Measurements from ENCODE around the gene TTC28.

The TTC28 gene

GRCh38 chr22:28425211-28425610 lies 254.4 kb downstream of the TTC28 start:
- Histone ChIP-seq H2AFZ (ENCODE audit: low read length, unreplicated experiment) (no peak overlapping the region), H3K79me2 (ENCODE audit: control insufficient read depth, insufficient read depth, low read length, unreplicated experiment) (no peaks in the 10 kb centered on the region), H3K4me1 (ENCODE audit: control insufficient read depth, insufficient read depth, low read length, unreplicated experiment) (peaks cover 7% of the 10 kb centered on the region), H3K27ac (ENCODE audit: low read depth, low read length) (no peak overlapping the region), H3K27me3 (ENCODE audit: insufficient read depth, low read length) (no peaks in the 10 kb centered on the region), H3K4me3 (ENCODE audit: low read depth, low read length) (no peak overlapping the region), H3K36me3 (ENCODE audit: insufficient read depth, low read length) (no peaks in the 10 kb centered on the region)

GRCh38 chr22:28424427-28425080 lies 255.1 kb downstream of the TTC28 start:
- H3K4me3 ChIP-seq (ENCODE audit: low read depth, low read length), result no peak overlapping the region
- no peaks in the 10 kb centered on the region for H3K27me3 ChIP-seq (ENCODE audit: insufficient read depth, low read length)
- no peaks in the 10 kb centered on the region for H3K79me2 ChIP-seq (ENCODE audit: control insufficient read depth, insufficient read depth, low read length, unreplicated experiment)
- H3K36me3 ChIP-seq (ENCODE audit: insufficient read depth, low read length), result no peaks in the 10 kb centered on the region
- H3K4me1 ChIP-seq (ENCODE audit: control insufficient read depth, insufficient read depth, low read length, unreplicated experiment), result peaks cover 7% of the 10 kb centered on the region
- H2AFZ ChIP-seq (ENCODE audit: low read length, unreplicated experiment), result no peak overlapping the region
- no peak overlapping the region for H3K27ac ChIP-seq (ENCODE audit: low read depth, low read length)

- no peaks in the 10 kb centered on the region for H3K4me1 ChIP-seq (ENCODE audit: control insufficient read depth, insufficient read depth, low read length, unreplicated experiment)
- H3K27ac ChIP-seq (ENCODE audit: low read depth, low read length), result no peak overlapping the region
Observed at GRCh38 chr22:28419919-28420318, 259.7 kb downstream of the TTC28 start.

GRCh38 chr22:28418008-28418407 lies 261.6 kb downstream of the TTC28 start:
- Histone ChIP-seq H3K36me3 (ENCODE audit: insufficient read depth, low read length) (no peaks in the 10 kb centered on the region), H3K27ac (ENCODE audit: low read depth, low read length) (no peak overlapping the region), H2AFZ (ENCODE audit: low read length, unreplicated experiment) (no peak overlapping the region), H3K79me2 (ENCODE audit: control insufficient read depth, insufficient read depth, low read length, unreplicated experiment) (no peaks in the 10 kb centered on the region), H3K27me3 (ENCODE audit: insufficient read depth, low read length) (no peaks in the 10 kb centered on the region), H3K4me1 (ENCODE audit: control insufficient read depth, insufficient read depth, low read length, unreplicated experiment) (peaks cover 7% of the 10 kb centered on the region), H3K4me3 (ENCODE audit: low read depth, low read length) (no peak overlapping the region)

More at GRCh38 chr22:28419919-28420318, 259.7 kb downstream of the TTC28 start:
- Histone ChIP-seq H3K36me3 (ENCODE audit: insufficient read depth, low read length) (no peaks in the 10 kb centered on the region), H2AFZ (ENCODE audit: low read length, unreplicated experiment) (no peak overlapping the region), H3K79me2 (ENCODE audit: control insufficient read depth, insufficient read depth, low read length, unreplicated experiment) (no peaks in the 10 kb centered on the region), H3K4me3 (ENCODE audit: low read depth, low read length) (no peak overlapping the region), H3K27me3 (ENCODE audit: insufficient read depth, low read length) (no peaks in the 10 kb centered on the region)

GRCh38 chr22:28417431-28417830 lies 262.2 kb downstream of the TTC28 start:
- Histone ChIP-seq H2AFZ (ENCODE audit: low read length, unreplicated experiment) (no peak overlapping the region), H3K27ac (ENCODE audit: low read depth, low read length) (no peak overlapping the region), H3K79me2 (ENCODE audit: control insufficient read depth, insufficient read depth, low read length, unreplicated experiment) (no peaks in the 10 kb centered on the region), H3K36me3 (ENCODE audit: insufficient read depth, low read length) (no peaks in the 10 kb centered on the region), H3K4me1 (ENCODE audit: control insufficient read depth, insufficient read depth, low read length, unreplicated experiment) (peaks cover 7% of the 10 kb centered on the region), H3K4me3 (ENCODE audit: low read depth, low read length) (no peak overlapping the region), H3K27me3 (ENCODE audit: insufficient read depth, low read length) (no peaks in the 10 kb centered on the region)

GRCh38 chr22:28414913-28415312 lies 264.7 kb downstream of the TTC28 start:
- Histone ChIP-seq H2AFZ (ENCODE audit: low read length, unreplicated experiment) (no peak overlapping the region), H3K27ac (ENCODE audit: low read depth, low read length) (no peak overlapping the region), H3K79me2 (ENCODE audit: control insufficient read depth, insufficient read depth, low read length, unreplicated experiment) (no peaks in the 10 kb centered on the region), H3K27me3 (ENCODE audit: insufficient read depth, low read length) (no peaks in the 10 kb centered on the region), H3K4me3 (ENCODE audit: low read depth, low read length) (no peak overlapping the region), H3K4me1 (ENCODE audit: control insufficient read depth, insufficient read depth, low read length, unreplicated experiment) (peaks cover 11% of the 10 kb centered on the region), H3K36me3 (ENCODE audit: insufficient read depth, low read length) (no peaks in the 10 kb centered on the region)

- no peaks in the 10 kb centered on the region for H3K79me2 ChIP-seq (ENCODE audit: control insufficient read depth, insufficient read depth, low read length, unreplicated experiment)
- no peak overlapping the region for H2AFZ ChIP-seq (ENCODE audit: low read length, unreplicated experiment)
- no peaks in the 10 kb centered on the region for H3K36me3 ChIP-seq (ENCODE audit: insufficient read depth, low read length)
- no peaks in the 10 kb centered on the region for H3K27me3 ChIP-seq (ENCODE audit: insufficient read depth, low read length)
- H3K4me1 ChIP-seq (ENCODE audit: control insufficient read depth, insufficient read depth, low read length, unreplicated experiment), result peaks cover 11% of the 10 kb centered on the region
- no peak overlapping the region for H3K27ac ChIP-seq (ENCODE audit: low read depth, low read length)
- H3K4me3 ChIP-seq (ENCODE audit: low read depth, low read length), result no peak overlapping the region
Observed at GRCh38 chr22:28413612-28414399, 265.8 kb downstream of the TTC28 start.

- Histone ChIP-seq H3K4me3 (ENCODE audit: low read depth, low read length) (no peak overlapping the region), H2AFZ (ENCODE audit: low read length, unreplicated experiment) (no peak overlapping the region), H3K4me1 (ENCODE audit: control insufficient read depth, insufficient read depth, low read length, unreplicated experiment) (peaks cover 11% of the 10 kb centered on the region), H3K79me2 (ENCODE audit: control insufficient read depth, insufficient read depth, low read length, unreplicated experiment) (no peaks in the 10 kb centered on the region), H3K27ac (ENCODE audit: low read depth, low read length) (no peak overlapping the region), H3K27me3 (ENCODE audit: insufficient read depth, low read length) (no peaks in the 10 kb centered on the region), H3K36me3 (ENCODE audit: insufficient read depth, low read length) (no peaks in the 10 kb centered on the region)
Observed at GRCh38 chr22:28412109-28412508, 267.5 kb downstream of the TTC28 start.

- H3K27me3 ChIP-seq (ENCODE audit: insufficient read depth, low read length), result no peaks in the 10 kb centered on the region
- H3K79me2 ChIP-seq (ENCODE audit: control insufficient read depth, insufficient read depth, low read length, unreplicated experiment), result no peaks in the 10 kb centered on the region
- no peak overlapping the region for H3K4me3 ChIP-seq (ENCODE audit: low read depth, low read length)
- H3K4me1 ChIP-seq (ENCODE audit: control insufficient read depth, insufficient read depth, low read length, unreplicated experiment), result peaks cover 11% of the 10 kb centered on the region
- H3K36me3 ChIP-seq (ENCODE audit: insufficient read depth, low read length), result no peaks in the 10 kb centered on the region
- no peak overlapping the region for H3K27ac ChIP-seq (ENCODE audit: low read depth, low read length)
- no peak overlapping the region for H2AFZ ChIP-seq (ENCODE audit: low read length, unreplicated experiment)
Observed at GRCh38 chr22:28411125-28411524, 268.5 kb downstream of the TTC28 start.

- no peaks in the 10 kb centered on the region for H3K27me3 ChIP-seq (ENCODE audit: insufficient read depth, low read length)
- H2AFZ ChIP-seq (ENCODE audit: low read length, unreplicated experiment), result no peak overlapping the region
- peaks cover 11% of the 10 kb centered on the region for H3K4me1 ChIP-seq (ENCODE audit: control insufficient read depth, insufficient read depth, low read length, unreplicated experiment)
- H3K4me3 ChIP-seq (ENCODE audit: low read depth, low read length), result no peak overlapping the region
- no peaks in the 10 kb centered on the region for H3K36me3 ChIP-seq (ENCODE audit: insufficient read depth, low read length)
- no peak overlapping the region; the same call in 1 of the 2 replicates for H3K27ac ChIP-seq (ENCODE audit: low read depth, low read length)
- H3K79me2 ChIP-seq (ENCODE audit: control insufficient read depth, insufficient read depth, low read length, unreplicated experiment), result no peaks in the 10 kb centered on the region
Observed at GRCh38 chr22:28410050-28410816, 269.4 kb downstream of the TTC28 start.
